HL-60 (cell line): ENCODE data around the gene TMIE.

ENCODE experiments used
- DNase-seq, 2 experiments: peaks; one replicate each; pipeline ENCODE4 v3.0.0-alpha.2; 2010 to 2020; ENCODE audit warnings: low read depth in 1 of 2, low spot score in 1 of 2
- H3K27ac ChIP-seq: fragments of 250-450 bp; sonication (Bioruptor Pico); replicated peaks from 2 replicates; pipeline ENCODE4 v1.5.1; 2020; ENCODE audit warnings: mild to moderate bottlenecking, moderate library complexity
- H3K27me3 ChIP-seq: fragments of 250-450 bp; sonication (Bioruptor Pico); 2 replicates; pipeline ENCODE4 v1.5.1; 2021; ENCODE audit warnings: mild to moderate bottlenecking, moderate library complexity; ENCODE audit not compliant: insufficient read depth, poor library complexity, severe bottlenecking
- H3K4me3 ChIP-seq: replicated peaks from 2 replicates; pipeline ENCODE4 v1.5.1; 2011; ENCODE audit warnings: mild to moderate bottlenecking, control low read depth, low read length; ENCODE audit not compliant: insufficient read depth
- GABPA ChIP-seq: IDR thresholded peaks from 2 replicates; pipeline ENCODE4 v1.6.1; 2012; ENCODE audit warnings: low read depth
- POLR2AphosphoS5 ChIP-seq: IDR thresholded peaks from 2 replicates; pipeline ENCODE4 v1.6.1; 2012; ENCODE audit warnings: low read depth
- SPI1 ChIP-seq: IDR thresholded peaks from 2 replicates; pipeline ENCODE4 v1.6.1; 2012; ENCODE audit warnings: low read depth, mild to moderate bottlenecking, borderline replicate concordance
- TF ChIP-seq, protein P1 (sequence below): IDR thresholded peaks from one replicate; pipeline ENCODE4 v1.5.1; 2011; ENCODE audit warnings: low read length, control low read depth, inconsistent platforms; ENCODE audit not compliant: insufficient read depth
- TF ChIP-seq, protein P2 (sequence below): IDR thresholded peaks from 2 replicates; pipeline ENCODE4 v1.6.1; 2012; ENCODE audit warnings: low read depth; ENCODE audit not compliant: insufficient replicate concordance

The TMIE gene

DNA sequence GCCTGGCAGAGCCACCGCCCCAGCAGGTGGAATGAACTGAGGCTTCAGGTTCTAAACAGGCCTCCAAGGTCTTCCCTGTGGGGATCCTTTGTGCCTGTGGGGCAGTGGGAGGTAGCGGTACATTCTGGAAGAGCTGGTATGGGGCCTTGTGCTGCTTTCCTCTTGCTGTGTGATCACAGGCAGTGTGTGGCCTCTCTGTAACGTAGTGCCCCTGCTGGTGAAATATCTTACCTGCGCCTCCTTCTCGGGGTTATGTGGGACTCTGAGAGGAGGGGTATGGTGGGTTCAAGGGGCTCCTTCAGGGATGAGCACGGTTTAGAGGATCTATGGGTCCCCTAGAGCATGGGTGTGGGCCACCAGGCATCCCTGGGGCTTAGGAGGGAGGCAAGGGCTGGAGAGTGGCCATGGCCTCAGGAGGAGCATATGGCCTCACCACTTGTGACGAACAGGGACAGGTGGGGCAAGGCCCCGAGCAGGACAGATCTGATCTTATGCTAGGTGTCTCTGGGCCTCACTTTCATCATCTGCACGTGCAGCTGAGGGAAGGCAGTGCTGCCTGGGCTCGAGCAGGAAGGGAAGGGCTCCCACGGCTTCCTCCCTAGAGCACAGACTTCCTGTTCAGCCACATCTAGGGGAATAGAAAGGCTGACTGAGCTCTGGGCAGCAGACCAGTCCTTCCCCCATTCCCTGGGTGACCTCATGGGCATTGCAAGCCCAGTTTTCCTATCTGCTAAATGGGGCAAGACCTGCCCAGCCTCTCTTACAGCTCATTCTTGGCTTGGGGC, 5.8 kb upstream of the TMIE start:
- Histone ChIP-seq H3K27me3 (peaks cover 3% of the 10 kb centered on the region), H3K4me3 (no peak overlapping the region), H3K27ac (peak overlapping the region; percentile 48)
- DNase-seq = peak; percentile 89 to 90
- TF ChIP-seq, protein P1, sequence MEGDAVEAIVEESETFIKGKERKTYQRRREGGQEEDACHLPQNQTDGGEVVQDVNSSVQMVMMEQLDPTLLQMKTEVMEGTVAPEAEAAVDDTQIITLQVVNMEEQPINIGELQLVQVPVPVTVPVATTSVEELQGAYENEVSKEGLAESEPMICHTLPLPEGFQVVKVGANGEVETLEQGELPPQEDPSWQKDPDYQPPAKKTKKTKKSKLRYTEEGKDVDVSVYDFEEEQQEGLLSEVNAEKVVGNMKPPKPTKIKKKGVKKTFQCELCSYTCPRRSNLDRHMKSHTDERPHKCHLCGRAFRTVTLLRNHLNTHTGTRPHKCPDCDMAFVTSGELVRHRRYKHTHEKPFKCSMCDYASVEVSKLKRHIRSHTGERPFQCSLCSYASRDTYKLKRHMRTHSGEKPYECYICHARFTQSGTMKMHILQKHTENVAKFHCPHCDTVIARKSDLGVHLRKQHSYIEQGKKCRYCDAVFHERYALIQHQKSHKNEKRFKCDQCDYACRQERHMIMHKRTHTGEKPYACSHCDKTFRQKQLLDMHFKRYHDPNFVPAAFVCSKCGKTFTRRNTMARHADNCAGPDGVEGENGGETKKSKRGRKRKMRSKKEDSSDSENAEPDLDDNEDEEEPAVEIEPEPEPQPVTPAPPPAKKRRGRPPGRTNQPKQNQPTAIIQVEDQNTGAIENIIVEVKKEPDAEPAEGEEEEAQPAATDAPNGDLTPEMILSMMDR = no peak
- TF ChIP-seq GABPA (peak; percentile 79), POLR2AphosphoS5 (peak; percentile 87), SPI1 (peak; percentile 80; the same call in 1 of the 2 replicates)
- TF ChIP-seq, protein P2, sequence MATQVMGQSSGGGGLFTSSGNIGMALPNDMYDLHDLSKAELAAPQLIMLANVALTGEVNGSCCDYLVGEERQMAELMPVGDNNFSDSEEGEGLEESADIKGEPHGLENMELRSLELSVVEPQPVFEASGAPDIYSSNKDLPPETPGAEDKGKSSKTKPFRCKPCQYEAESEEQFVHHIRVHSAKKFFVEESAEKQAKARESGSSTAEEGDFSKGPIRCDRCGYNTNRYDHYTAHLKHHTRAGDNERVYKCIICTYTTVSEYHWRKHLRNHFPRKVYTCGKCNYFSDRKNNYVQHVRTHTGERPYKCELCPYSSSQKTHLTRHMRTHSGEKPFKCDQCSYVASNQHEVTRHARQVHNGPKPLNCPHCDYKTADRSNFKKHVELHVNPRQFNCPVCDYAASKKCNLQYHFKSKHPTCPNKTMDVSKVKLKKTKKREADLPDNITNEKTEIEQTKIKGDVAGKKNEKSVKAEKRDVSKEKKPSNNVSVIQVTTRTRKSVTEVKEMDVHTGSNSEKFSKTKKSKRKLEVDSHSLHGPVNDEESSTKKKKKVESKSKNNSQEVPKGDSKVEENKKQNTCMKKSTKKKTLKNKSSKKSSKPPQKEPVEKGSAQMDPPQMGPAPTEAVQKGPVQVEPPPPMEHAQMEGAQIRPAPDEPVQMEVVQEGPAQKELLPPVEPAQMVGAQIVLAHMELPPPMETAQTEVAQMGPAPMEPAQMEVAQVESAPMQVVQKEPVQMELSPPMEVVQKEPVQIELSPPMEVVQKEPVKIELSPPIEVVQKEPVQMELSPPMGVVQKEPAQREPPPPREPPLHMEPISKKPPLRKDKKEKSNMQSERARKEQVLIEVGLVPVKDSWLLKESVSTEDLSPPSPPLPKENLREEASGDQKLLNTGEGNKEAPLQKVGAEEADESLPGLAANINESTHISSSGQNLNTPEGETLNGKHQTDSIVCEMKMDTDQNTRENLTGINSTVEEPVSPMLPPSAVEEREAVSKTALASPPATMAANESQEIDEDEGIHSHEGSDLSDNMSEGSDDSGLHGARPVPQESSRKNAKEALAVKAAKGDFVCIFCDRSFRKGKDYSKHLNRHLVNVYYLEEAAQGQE = no peak

DNA sequence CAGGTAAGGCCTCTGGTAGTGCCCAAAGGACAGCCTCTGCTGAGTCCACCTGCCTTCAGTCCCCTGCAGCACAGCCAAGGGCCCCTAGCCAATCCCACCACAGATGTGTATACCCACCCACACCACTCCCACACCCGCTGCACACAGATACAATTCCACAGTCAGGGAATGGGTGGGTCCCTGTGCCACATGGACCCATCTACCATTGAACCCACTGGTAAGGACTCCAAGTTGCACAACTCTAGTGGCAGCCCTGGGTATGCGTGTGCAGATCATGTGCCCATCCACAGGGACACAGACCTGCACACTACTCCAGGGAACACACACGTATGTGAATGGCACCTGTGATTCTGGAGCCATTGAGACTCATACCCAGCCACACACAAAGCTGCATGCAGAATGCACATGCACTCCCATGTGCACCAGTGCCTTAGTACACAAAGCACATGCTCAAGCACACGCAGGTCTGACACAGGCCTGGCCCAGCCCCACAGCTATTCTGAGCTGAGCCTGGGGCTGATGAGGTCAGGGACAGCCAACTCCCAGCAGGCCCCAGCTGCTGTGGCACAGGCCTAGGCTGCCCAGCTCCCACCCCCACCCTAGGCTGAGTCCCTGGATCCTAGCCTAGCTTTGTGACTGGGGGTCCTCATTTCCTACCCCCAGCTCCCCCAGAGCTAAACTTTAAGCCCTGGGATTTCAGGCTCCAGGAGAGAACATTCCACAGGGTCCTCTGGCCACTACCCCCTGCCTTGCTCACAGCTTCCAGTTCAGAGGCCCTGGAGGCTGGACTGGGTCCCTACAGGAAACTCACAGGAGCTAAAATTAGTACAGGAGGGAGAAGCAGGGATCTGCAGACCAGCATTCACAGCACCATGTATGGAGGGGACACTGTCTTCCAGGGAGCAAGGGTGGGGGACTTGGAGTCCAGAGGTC, 5.0 kb upstream of the TMIE start:
- Histone ChIP-seq H3K27ac (peak overlapping the region; percentile 48), H3K4me3 (no peak overlapping the region), H3K27me3 (peaks cover 8% of the 10 kb centered on the region)
- TF ChIP-seq, protein P2 = no peak
- DNase-seq = no peak

DNA sequence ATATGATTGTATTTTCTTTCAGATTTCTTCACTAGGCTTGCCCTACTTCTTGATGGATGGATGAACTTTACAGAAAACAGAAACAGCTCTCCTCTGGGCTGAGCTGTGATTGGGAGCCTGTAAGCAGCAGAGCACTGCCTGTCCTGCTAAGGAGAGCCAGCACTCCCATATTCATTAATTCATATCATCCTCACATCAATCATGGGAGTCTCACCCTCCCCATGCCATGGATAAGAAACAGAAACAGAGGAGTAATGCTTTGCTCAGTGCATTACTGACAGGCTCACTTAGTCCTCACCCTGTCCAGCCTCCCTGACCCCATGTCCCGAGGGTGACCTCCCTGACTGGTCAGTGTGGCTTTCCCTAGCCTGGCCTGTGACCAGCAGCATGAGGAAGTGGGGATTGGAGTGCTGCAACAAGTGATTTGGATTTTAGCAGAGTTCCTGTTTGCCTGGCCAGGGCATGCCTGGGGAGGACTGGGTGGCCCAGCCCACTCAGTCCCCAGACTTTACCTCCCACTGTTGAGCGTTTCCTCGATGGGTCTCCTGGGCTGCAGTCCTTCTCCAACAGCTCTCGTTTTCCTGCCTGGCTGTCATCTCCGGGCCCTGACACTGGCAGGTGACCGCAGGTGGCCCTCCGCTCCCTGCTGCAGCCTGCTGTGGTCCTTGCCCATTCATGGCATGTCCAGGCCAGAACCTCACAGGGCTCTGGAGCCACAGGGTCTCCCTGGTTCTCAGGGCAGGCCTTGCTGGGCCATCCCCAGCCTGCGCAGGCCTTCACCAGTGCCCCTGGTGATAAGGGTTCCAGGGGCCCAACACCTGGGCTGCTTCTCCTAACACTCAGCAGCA, 1.3 kb upstream of the TMIE start:
- peak in 1 of 2 experiments; percentile 7 for DNase-seq
- TF ChIP-seq SPI1 (peak; percentile 18; the same call in 1 of the 2 replicates), POLR2AphosphoS5 (no peak)
- TF ChIP-seq, protein P1 = no peak
- Histone ChIP-seq H3K27ac (no peak overlapping the region), H3K27me3 (peaks cover 14% of the 10 kb centered on the region), H3K4me3 (no peak overlapping the region)

DNA sequence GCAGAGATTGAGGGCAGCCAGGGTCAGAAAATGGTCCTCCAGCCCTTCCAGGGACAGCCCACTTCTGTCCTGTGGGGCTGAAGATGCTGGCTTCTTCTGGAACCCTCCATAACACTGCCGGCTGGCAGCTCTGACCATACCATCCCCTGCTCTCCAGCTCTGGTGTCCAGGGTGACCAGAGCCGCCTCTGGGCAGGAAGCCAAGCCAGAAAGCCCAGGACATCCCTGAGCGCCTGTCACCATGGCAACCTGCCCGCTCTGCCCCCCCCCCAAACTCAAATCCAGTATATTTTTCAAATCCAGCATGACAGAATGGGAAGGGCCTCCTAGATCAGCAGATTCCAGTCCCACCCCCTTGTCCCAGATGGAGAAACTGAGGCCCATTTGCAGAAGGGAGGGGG, 420 bp upstream of the TMIE start:
- TF ChIP-seq, protein P1 = no peak
- TF ChIP-seq GABPA (no peak), SPI1 (no peak), POLR2AphosphoS5 (no peak)
- TF ChIP-seq, protein P2 = no peak
- DNase-seq = no peak
- Histone ChIP-seq H3K27ac (no peak overlapping the region), H3K4me3 (no peak overlapping the region), H3K27me3 (peaks cover 14% of the 10 kb centered on the region)
